ENCODE measurements around the gene OPRM1. TPM values are rescaled to one million over a fixed set of nuclear protein-coding genes. Genes with fewer than 3 reads are reported as not detected.

OPRM1 gene
- total RNA-seq, 1 donor from 2014 or later = not detected

DNA sequence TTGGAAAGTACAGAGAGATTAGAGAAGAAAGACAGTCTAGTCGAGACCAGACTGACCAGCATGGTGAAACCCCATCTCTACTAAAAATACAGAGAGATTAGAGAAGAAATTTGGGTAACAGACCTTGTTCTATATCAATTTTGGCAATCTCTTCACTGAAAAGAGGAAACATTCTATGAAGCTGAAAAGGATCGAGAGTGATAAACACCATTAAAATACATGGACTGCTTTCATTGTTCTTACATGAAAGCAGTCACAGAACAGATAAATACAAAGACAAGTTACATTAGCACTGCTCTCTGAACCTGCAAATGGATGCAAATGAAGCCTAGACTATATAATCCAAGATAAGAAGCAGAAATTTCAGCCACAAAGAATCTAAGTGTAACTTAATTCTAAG is 8.4 kb upstream of the OPRM1 start:
- no peak overlapping the region for H3K4me3 Mint-ChIP-seq
- H3K9me3 Mint-ChIP-seq = no peaks in the 10 kb centered on the region
- H3K4me1 Mint-ChIP-seq = peaks cover 9% of the 10 kb centered on the region
- H3K27me3 Mint-ChIP-seq (ENCODE audit: low read depth) = peaks cover 5% of the 10 kb centered on the region
- TF ChIP-seq, protein P1, sequence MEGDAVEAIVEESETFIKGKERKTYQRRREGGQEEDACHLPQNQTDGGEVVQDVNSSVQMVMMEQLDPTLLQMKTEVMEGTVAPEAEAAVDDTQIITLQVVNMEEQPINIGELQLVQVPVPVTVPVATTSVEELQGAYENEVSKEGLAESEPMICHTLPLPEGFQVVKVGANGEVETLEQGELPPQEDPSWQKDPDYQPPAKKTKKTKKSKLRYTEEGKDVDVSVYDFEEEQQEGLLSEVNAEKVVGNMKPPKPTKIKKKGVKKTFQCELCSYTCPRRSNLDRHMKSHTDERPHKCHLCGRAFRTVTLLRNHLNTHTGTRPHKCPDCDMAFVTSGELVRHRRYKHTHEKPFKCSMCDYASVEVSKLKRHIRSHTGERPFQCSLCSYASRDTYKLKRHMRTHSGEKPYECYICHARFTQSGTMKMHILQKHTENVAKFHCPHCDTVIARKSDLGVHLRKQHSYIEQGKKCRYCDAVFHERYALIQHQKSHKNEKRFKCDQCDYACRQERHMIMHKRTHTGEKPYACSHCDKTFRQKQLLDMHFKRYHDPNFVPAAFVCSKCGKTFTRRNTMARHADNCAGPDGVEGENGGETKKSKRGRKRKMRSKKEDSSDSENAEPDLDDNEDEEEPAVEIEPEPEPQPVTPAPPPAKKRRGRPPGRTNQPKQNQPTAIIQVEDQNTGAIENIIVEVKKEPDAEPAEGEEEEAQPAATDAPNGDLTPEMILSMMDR (conservative IDR thresholded peaks at IDR 0.05) = no peak
- no peak for DNase-seq (ENCODE audit: low read depth, low spot score)
- no peak overlapping the region for H3K27ac Mint-ChIP-seq (ENCODE audit: unreplicated experiment)
- no peaks in the 10 kb centered on the region for H3K36me3 Mint-ChIP-seq (ENCODE audit: low read depth)

DNA sequence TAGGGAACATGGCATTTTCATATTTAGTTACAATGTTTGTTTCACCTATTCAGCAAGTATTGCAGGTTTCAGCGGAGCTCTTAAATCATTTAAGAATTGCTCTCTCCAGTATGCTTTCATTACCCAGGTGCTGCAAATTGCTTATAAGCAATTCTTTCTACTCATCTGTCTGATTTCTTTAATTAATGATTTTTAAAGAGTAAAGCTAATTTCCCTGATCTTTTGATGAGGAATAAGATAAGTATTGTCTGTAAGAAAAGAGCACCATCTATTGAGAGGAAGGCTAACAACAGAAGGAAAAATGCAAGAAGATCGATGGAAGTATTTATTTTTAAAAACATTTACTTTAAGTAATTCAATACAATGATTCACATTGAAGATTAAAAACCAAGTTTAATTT is 2.0 kb downstream of the OPRM1 start:
- Mint-ChIP-seq H3K27ac (ENCODE audit: unreplicated experiment) (no peak overlapping the region), H3K9me3 (no peaks in the 10 kb centered on the region), H3K4me3 (no peak overlapping the region), H3K36me3 (ENCODE audit: low read depth) (no peaks in the 10 kb centered on the region), H3K27me3 (ENCODE audit: low read depth) (peaks cover 80% of the 10 kb centered on the region), H3K4me1 (peaks cover 3% of the 10 kb centered on the region)
- no peak for DNase-seq (ENCODE audit: low read depth, low spot score)
- TF ChIP-seq, protein P1 (conservative IDR thresholded peaks at IDR 0.05) = no peak

DNA sequence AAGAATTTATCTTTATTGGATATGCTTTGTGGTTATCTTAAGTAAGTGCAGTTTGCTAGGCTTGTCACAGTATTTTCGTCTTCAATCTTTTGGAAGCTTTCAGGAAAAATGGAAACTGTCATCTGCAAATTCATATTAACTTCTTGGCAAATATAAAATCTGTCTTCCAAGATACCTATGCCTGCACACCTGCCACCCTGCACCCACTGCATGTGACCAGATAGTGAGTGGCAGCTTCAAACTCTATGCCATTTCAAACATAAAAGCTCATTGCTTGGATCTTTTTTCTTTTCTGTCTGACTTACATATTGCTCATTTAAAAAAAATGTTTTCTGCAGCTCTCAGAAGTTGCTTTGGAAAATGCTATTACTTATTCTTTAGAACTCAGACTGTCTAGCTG is 14.1 kb downstream of the OPRM1 start:
- H3K36me3 Mint-ChIP-seq (ENCODE audit: low read depth) = no peaks in the 10 kb centered on the region
- no peak overlapping the region for H3K4me3 Mint-ChIP-seq
- TF ChIP-seq, protein P1 (conservative IDR thresholded peaks at IDR 0.05) = no peak
- no peaks in the 10 kb centered on the region for H3K27me3 Mint-ChIP-seq (ENCODE audit: low read depth)
- no peaks in the 10 kb centered on the region for H3K4me1 Mint-ChIP-seq
- DNase-seq (ENCODE audit: low read depth, low spot score) = no peak
- peaks cover 8% of the 10 kb centered on the region for H3K9me3 Mint-ChIP-seq
- H3K27ac Mint-ChIP-seq (ENCODE audit: unreplicated experiment) = no peak overlapping the region

DNA sequence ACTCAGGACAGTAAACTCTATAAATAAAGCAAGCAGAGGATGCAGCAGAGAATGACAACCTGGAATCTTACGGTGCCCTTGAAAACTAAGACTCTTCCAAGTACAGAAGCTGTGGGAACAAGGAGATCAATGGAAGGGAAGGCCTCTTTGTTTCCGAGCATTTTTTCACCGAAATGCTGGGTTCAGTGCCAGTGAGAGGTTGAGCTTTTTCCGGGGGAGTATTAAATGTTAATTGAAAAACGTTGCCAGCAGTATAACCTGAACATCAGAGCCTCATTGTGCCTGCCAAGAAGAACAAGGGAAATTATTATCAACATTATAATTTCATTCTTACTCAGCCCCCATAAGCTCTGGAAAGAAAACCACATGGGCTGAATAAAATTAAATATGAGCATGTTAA is 17.5 kb downstream of the OPRM1 start:
- no peak overlapping the region for H3K27ac Mint-ChIP-seq (ENCODE audit: unreplicated experiment)
- TF ChIP-seq, protein P1 (conservative IDR thresholded peaks at IDR 0.05) = no peak
- no peaks in the 10 kb centered on the region for H3K27me3 Mint-ChIP-seq (ENCODE audit: low read depth)
- no peak for DNase-seq (ENCODE audit: low read depth, low spot score)
- no peaks in the 10 kb centered on the region for H3K4me1 Mint-ChIP-seq
- H3K36me3 Mint-ChIP-seq (ENCODE audit: low read depth) = no peaks in the 10 kb centered on the region
- H3K4me3 Mint-ChIP-seq = no peak overlapping the region
- H3K9me3 Mint-ChIP-seq = peaks cover under 1% of the 10 kb centered on the region

DNA sequence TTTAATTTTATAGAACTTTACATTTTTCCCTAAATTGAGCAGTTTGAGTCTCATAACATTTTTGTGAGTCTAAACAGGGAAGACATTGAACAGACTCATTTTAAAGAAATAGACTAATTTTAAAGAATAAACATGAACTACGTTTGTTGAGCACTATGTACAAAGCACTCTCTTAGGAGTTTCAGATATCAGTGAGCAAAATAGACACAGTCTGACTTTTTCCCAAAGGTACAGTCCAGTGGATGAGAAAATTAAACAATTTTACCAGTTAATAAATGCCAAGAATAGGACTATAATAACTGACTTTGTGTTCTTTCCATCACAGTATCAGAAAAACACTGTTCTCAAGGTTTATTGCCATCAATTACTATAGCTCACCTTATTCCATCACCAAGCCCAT is 18.1 kb downstream of the OPRM1 start:
- no peak for DNase-seq (ENCODE audit: low read depth, low spot score)
- H3K27ac Mint-ChIP-seq (ENCODE audit: unreplicated experiment) = no peak overlapping the region
- H3K4me1 Mint-ChIP-seq = no peaks in the 10 kb centered on the region
- TF ChIP-seq, protein P1 (conservative IDR thresholded peaks at IDR 0.05) = no peak
- no peaks in the 10 kb centered on the region for H3K9me3 Mint-ChIP-seq
- H3K27me3 Mint-ChIP-seq (ENCODE audit: low read depth) = no peaks in the 10 kb centered on the region
- no peaks in the 10 kb centered on the region for H3K36me3 Mint-ChIP-seq (ENCODE audit: low read depth)
- no peak overlapping the region for H3K4me3 Mint-ChIP-seq

All from neural crest cell (in vitro differentiated cells).